MM.1S (cell line): Measurements from ENCODE around the gene DRC7.

Experiments used
- EZH2phosphoT487 ChIP-seq: fragments of 300-600 bp; sonication (generic); IDR thresholded peaks from 2 replicates; pipeline ENCODE4 v1.6.1; 2018; ENCODE audit warnings: antibody characterized with exemption, low read length
- TF ChIP-seq, protein P1 (sequence below): fragments of 300-600 bp; sonication (generic); IDR thresholded peaks from 2 replicates; pipeline ENCODE4 v1.5.1; 2016; ENCODE audit warnings: antibody characterized with exemption, low read length, mixed read lengths

DNA sequence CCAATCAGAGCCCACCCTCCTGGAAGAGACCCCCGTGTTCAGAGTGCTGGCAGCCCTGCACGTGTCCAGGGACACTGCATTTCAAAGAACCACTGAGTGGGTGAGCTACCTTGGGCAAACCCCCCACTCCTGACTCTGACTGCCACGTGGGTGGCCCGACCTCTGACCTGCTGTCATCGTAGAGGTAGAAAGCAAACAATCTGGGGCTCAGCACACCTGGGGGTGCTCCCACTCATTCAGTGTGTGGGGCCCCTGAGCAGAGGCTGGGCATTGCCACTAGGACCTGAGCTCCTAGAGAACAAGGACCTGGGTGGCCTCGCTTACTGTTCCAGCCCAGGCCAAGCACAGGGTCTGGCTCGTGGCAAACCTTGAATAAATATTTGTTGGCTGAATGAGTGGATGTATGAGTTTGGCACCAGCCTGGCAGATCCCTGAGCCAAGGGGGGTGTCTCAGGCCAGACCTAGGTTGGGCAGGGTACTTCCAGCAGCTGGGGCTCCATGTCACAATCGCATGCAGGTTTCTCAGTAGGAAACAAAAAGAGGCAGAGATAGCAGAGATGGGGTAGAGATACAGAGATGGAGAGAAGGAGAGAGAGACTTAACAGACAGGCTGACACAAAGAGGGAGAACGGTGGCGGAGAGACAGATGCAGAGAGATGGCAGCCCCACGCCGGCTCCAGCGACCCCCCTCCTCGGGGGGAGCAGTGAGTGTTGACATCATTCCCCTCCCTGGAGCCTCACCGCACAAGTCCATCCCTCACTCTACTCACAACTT is 5.4 kb upstream of the DRC7 start:
- TF ChIP-seq, protein P1, sequence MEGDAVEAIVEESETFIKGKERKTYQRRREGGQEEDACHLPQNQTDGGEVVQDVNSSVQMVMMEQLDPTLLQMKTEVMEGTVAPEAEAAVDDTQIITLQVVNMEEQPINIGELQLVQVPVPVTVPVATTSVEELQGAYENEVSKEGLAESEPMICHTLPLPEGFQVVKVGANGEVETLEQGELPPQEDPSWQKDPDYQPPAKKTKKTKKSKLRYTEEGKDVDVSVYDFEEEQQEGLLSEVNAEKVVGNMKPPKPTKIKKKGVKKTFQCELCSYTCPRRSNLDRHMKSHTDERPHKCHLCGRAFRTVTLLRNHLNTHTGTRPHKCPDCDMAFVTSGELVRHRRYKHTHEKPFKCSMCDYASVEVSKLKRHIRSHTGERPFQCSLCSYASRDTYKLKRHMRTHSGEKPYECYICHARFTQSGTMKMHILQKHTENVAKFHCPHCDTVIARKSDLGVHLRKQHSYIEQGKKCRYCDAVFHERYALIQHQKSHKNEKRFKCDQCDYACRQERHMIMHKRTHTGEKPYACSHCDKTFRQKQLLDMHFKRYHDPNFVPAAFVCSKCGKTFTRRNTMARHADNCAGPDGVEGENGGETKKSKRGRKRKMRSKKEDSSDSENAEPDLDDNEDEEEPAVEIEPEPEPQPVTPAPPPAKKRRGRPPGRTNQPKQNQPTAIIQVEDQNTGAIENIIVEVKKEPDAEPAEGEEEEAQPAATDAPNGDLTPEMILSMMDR, result no peak
- no peak for TF ChIP-seq EZH2phosphoT487
